HepG2 (cell line): ENCODE data around the gene HPS3. TPM values are rescaled to one million over a fixed set of nuclear protein-coding genes. Genes with fewer than 3 reads are reported as not detected.

Experiments
- ATF1 ChIP-seq: IDR thresholded peaks from 2 replicates; pipeline ENCODE4 v1.6.1; 2016; ENCODE audit warnings: mild to moderate bottlenecking, control low read depth
- ATRX ChIP-seq: sonication (generic); formaldehyde crosslinking; IDR thresholded peaks from 2 replicates; pipeline ENCODE4 v1.4.0; 2020; ENCODE audit warnings: missing genetic modification reagents, borderline replicate concordance
- BHLHE40 ChIP-seq: IDR thresholded peaks from 2 replicates; pipeline ENCODE4 v1.6.1; 2011; ENCODE audit warnings: low read length, improper control_type of control experiment
- E2F5 ChIP-seq: sonication (generic); formaldehyde crosslinking; conservative IDR thresholded peaks from 2 replicates; pipeline ENCODE4 v1.4.0; 2020; ENCODE audit warnings: missing genetic modification reagents
- GABPA ChIP-seq, 2 experiments: IDR thresholded peaks; 2 replicates each; pipeline ENCODE4 v1.6.1; 2011 to 2016; ENCODE audit warnings: low read depth in 2 of 2, low read length in 1 of 2, missing biosample characterization in 1 of 2, missing genetic modification characterization in 1 of 2
- HHEX ChIP-seq: IDR thresholded peaks from 2 replicates; pipeline ENCODE4 v1.6.1; 2016; ENCODE audit warnings: control low read depth
- HNF4G ChIP-seq, 2 experiments: sonication (generic) in 1 of 2; formaldehyde crosslinking in 1 of 2; IDR thresholded peaks; 2 replicates each; pipeline versions ENCODE4 v1.4.0 to v1.6.1; 2011 to 2020; ENCODE audit warnings: borderline replicate concordance in 2 of 2, low read depth in 2 of 2, mild to moderate bottlenecking in 2 of 2, low read length in 1 of 2, missing genetic modification reagents in 1 of 2, moderate library complexity in 1 of 2
- KAT2B ChIP-seq: fragments of 150-350 bp; IDR thresholded peaks from 2 replicates; pipeline ENCODE4 v1.6.1; 2014; ENCODE audit warnings: low read depth, low read length, borderline replicate concordance
- KLF11 ChIP-seq: IDR thresholded peaks from 2 replicates; pipeline ENCODE4 v1.6.1; 2016; ENCODE audit warnings: missing compliant biosample characterization
- RERE ChIP-seq: IDR thresholded peaks from 2 replicates; pipeline ENCODE4 v1.6.1; 2016; ENCODE audit warnings: low read depth, missing genetic modification reagents, missing compliant biosample characterization
- TBP ChIP-seq: sonication (generic); formaldehyde crosslinking; IDR thresholded peaks from 2 replicates; pipeline ENCODE4 v1.5.0; 2020; ENCODE audit warnings: missing genetic modification reagents
- ZBTB46 ChIP-seq: sonication (generic); formaldehyde crosslinking; IDR thresholded peaks from 2 replicates; pipeline ENCODE4 v1.4.0; 2020; ENCODE audit warnings: mild to moderate bottlenecking, missing genetic modification reagents, borderline replicate concordance
- ZNF230 ChIP-seq: sonication (generic); formaldehyde crosslinking; IDR thresholded peaks from 2 replicates; pipeline ENCODE4 v1.4.0; 2020; ENCODE audit warnings: mild to moderate bottlenecking, missing genetic modification reagents
- ZSCAN20 ChIP-seq: sonication (generic); formaldehyde crosslinking; IDR thresholded peaks from 2 replicates; pipeline ENCODE4 v1.4.0; 2020; ENCODE audit warnings: missing genetic modification reagents, mild to moderate bottlenecking, borderline replicate concordance
- polyA plus RNA-seq, 8 experiments: library from polyadenylated mRNA; depleted of rRNA in 3 of 8; stranded (reverse) in 7 of 8; unstranded in 1 of 8; fragments of >200 nt; fragmentation: Illumina TruSeq in 4 of 8; extraction: Trizol in 4 of 8; gene quantifications; 2 replicates each; pipeline versions ENCODE4 v1.2.1 to v1.2.3, GENCODE V29; 2011 to 2016; ENCODE audit warnings: low read depth in 4 of 8, missing spikeins in 1 of 8, mixed read lengths in 1 of 8; ENCODE audit not compliant: insufficient read depth in 1 of 8
- total RNA-seq, 5 experiments: library from RNA; depleted of rRNA; stranded (reverse); fragments of >200 nt; fragmentation: Illumina TruSeq; extraction: Trizol; gene quantifications; 2 replicates each; pipeline ENCODE4 v1.2.3, GENCODE V29; 2016; ENCODE audit warnings: low read depth in 1 of 5
- TF ChIP-seq, protein P1 (sequence below): sonication (generic); formaldehyde crosslinking; IDR thresholded peaks from 2 replicates; pipeline ENCODE4 v1.5.0; 2020; ENCODE audit warnings: missing genetic modification reagents
- TF ChIP-seq, protein P2 (sequence below): IDR thresholded peaks from 2 replicates; pipeline ENCODE4 v1.6.1; 2016

The HPS3 gene
- total and polyA plus RNA-seq, 2 of the 13 experiments (the other 11 are each of a cell fraction or from before 2014, with no cell fraction given), result 9.5 to 18.9 TPM

DNA sequence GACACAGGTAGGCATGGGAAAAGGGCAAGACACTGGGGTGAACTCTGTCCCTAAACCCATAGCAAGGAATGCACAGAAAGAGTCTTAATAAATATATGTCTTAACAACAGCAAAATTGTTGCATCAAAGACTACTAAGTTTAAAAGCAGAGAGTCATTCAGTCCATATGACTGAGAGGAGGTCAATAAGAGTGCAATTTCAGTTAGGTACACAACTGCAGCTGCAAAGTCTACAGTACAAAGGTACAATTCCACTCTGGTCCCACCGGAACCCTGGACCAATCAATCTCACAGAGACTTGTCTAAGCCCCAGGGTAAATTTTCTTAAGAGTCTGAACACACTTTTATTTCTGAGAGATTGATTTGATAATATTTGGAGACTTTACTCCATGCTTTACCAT, 85.3 kb downstream of the HPS3 start (continued):
- TF ChIP-seq E2F5 (no peak), HHEX (CRISPR knock-in tag) (peak; percentile 62; the same call in 1 of the 2 replicates), BHLHE40 (no peak), ATRX (no peak), HNF4G (IDR thresholded peaks at IDR 0.05; ENCODE audit: borderline replicate concordance, low read depth, low read length) (peak; percentile 100), HNF4G (CRISPR knock-in tag; IDR thresholded peaks at IDR 0.05; ENCODE audit: borderline replicate concordance, low read depth) (peak; percentile 84; the same call in 1 of the 2 replicates), KAT2B (0 out of 2 replicates have a peak, but pooled peaks have one; percentile 33), KLF11 (no peak), GABPA (IDR thresholded peaks at IDR 0.05; ENCODE audit: low read depth, low read length) (no peak), GABPA (CRISPR knock-in tag; IDR thresholded peaks at IDR 0.05; ENCODE audit: low read depth) (peak; percentile 42; the same call in 1 of the 2 replicates), ZNF230 (CRISPR knock-in tag) (0 out of 2 replicates have a peak, but pooled peaks have one; percentile 7), RERE (CRISPR knock-in tag) (peak; percentile 82), ATF1 (CRISPR knock-in tag) (peak; percentile 40; the same call in 1 of the 2 replicates), ZSCAN20 (CRISPR knock-in tag) (no peak), TBP (CRISPR knock-in tag) (no peak), ZBTB46 (CRISPR knock-in tag) (no peak)
- TF ChIP-seq, protein P1, sequence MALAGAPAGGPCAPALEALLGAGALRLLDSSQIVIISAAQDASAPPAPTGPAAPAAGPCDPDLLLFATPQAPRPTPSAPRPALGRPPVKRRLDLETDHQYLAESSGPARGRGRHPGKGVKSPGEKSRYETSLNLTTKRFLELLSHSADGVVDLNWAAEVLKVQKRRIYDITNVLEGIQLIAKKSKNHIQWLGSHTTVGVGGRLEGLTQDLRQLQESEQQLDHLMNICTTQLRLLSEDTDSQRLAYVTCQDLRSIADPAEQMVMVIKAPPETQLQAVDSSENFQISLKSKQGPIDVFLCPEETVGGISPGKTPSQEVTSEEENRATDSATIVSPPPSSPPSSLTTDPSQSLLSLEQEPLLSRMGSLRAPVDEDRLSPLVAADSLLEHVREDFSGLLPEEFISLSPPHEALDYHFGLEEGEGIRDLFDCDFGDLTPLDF, result no peak
- TF ChIP-seq, protein P2, sequence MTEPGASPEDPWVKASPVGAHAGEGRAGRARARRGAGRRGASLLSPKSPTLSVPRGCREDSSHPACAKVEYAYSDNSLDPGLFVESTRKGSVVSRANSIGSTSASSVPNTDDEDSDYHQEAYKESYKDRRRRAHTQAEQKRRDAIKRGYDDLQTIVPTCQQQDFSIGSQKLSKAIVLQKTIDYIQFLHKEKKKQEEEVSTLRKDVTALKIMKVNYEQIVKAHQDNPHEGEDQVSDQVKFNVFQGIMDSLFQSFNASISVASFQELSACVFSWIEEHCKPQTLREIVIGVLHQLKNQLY (CRISPR knock-in tag), result peak; percentile 55; the same call in 1 of the 2 replicates
